HUES48 (cell line): Measurements from ENCODE around the gene REXO5.
"Not testable (repeated sequence)": the region's sequence is repeated elsewhere in the genome, so short reads cannot be mapped to it uniquely, and the experiment has no call there.

Source experiments
- H3K27ac ChIP-seq: one replicate; pipeline ENCODE4 v1.7.0; 2013; ENCODE audit warnings: low read depth, low read length, inconsistent platforms
- H3K27me3 ChIP-seq: 2 replicates; pipeline ENCODE4 v1.6.1; 2013; ENCODE audit warnings: mild to moderate bottlenecking, low read length; ENCODE audit not compliant: control insufficient read depth, insufficient read depth
- H3K36me3 ChIP-seq: 2 replicates; pipeline ENCODE4 v1.6.1; 2013; ENCODE audit warnings: low read length; ENCODE audit not compliant: control insufficient read depth, insufficient read depth
- H3K4me1 ChIP-seq: 2 replicates; pipeline ENCODE4 v1.6.1; 2013; ENCODE audit warnings: mild to moderate bottlenecking, low read length; ENCODE audit not compliant: control insufficient read depth, insufficient read depth
- H3K4me3 ChIP-seq: 2 replicates; pipeline ENCODE4 v1.5.1; 2013; ENCODE audit warnings: mild to moderate bottlenecking, low read depth, low read length
- H3K9ac ChIP-seq: 2 replicates; pipeline ENCODE4 v1.6.1; 2013; ENCODE audit warnings: mild to moderate bottlenecking, low read depth, low read length, moderate library complexity
- H3K9me3 ChIP-seq: 2 replicates; pipeline ENCODE4 v1.6.1; 2013; ENCODE audit warnings: low read length; ENCODE audit not compliant: control insufficient read depth, insufficient read depth

The REXO5 gene, protein sequence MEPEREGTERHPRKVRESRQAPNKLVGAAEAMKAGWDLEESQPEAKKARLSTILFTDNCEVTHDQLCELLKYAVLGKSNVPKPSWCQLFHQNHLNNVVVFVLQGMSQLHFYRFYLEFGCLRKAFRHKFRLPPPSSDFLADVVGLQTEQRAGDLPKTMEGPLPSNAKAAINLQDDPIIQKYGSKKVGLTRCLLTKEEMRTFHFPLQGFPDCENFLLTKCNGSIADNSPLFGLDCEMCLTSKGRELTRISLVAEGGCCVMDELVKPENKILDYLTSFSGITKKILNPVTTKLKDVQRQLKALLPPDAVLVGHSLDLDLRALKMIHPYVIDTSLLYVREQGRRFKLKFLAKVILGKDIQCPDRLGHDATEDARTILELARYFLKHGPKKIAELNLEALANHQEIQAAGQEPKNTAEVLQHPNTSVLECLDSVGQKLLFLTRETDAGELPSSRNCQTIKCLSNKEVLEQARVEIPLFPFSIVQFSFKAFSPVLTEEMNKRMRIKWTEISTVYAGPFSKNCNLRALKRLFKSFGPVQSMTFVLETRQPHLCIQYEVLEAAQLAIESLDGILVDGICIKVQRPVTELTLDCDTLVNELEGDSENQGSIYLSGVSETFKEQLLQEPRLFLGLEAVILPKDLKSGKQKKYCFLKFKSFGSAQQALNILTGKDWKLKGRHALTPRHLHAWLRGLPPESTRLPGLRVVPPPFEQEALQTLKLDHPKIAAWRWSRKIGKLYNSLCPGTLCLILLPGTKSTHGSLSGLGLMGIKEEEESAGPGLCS

DNA sequence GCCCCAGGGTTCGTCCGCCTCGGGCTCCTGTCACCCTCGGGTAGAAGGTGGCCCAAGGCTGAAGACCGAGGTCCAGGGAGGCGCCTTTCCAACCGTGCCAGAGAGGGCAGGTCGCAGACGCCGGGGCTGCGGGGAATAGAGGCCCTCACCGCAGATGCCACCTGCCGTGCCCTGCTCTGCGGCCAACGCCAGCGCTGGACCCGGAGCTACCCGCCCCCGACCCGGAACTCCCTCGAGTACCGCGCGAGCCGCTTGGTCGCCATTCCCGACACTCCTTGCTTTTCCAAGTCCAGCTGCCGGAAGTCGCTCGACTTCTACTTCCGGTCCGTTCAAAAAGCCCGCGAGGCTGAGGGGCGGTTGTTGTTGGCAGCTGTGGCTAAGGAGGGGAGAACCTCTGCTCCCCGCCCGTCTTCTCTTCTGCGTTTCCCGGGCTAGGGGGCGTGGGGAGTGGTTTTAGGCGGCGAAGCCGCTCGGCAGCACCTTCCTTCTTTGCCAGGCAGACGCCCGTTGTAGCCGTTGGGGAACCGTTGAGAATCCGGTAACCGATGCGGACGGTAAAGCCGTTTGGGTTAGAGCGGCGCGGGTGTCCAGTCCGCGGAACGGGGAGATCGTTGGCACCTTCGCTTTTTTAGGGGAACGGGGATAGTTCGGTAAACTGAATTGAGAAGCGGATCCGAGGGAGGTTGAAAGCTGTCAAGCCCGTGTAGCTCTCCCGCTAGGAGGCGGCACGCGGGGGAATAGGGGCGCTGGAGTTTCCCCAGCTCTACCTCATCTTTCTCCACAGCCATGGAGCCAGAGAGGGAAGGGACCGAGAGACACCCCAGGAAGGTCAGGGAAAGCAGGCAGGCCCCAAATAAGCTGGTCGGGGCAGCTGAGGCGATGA lies at the start of gene REXO5, which contains the start of gene ERI2:
Gene REXO5, plus strand, starts transcription at position 360 of the 883 bp plus-strand sequence. Its CDS starts 427 bp downstream, at position 787.
Gene ERI2, minus strand, starts transcription at position 305 of the 883 bp plus-strand sequence. Its CDS starts 42 bp downstream, at position 263.
- Histone ChIP-seq H3K4me1 (peaks cover 6% of the 10 kb centered on the region), H3K9me3 (no peaks in the 10 kb centered on the region), H3K36me3 (peaks cover 2% of the 10 kb centered on the region), H3K27ac (peak within 1 kb of the TSS; percentile 93), H3K9ac (peak within 1 kb of the TSS; percentile 75), H3K27me3 (no peaks in the 10 kb centered on the region), H3K4me3 (peak within 1 kb of the TSS; percentile 84)

DNA sequence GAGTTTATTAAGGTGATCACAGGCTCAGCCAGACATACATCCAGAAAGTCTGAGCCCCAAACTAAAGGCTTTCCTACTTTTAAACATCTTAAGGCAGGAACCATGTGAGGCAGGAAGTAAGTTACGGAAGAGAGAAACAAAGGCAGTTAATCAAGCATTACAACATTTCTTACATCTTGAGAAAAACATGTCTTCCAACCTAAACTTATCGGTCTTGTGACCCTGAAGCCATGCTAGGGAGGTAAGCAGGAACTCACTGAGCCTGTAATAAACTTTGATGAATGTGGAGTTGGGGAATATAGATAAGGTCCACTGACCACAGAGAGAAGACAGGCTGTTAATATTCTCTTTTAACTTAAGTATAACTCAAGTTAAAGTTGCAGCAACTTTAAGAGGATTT lies 46.0 kb upstream of the REXO5 start:
- H3K4me3 ChIP-seq = no peak overlapping the region
- H3K9ac ChIP-seq = no peak overlapping the region
- no peaks in the 10 kb centered on the region for H3K27me3 ChIP-seq
- no peaks in the 10 kb centered on the region for H3K9me3 ChIP-seq
- H3K4me1 ChIP-seq = peaks cover 3% of the 10 kb centered on the region; the same call in 1 of the 2 replicates
- H3K27ac ChIP-seq = no peak overlapping the region
- no peaks in the 10 kb centered on the region for H3K36me3 ChIP-seq

DNA sequence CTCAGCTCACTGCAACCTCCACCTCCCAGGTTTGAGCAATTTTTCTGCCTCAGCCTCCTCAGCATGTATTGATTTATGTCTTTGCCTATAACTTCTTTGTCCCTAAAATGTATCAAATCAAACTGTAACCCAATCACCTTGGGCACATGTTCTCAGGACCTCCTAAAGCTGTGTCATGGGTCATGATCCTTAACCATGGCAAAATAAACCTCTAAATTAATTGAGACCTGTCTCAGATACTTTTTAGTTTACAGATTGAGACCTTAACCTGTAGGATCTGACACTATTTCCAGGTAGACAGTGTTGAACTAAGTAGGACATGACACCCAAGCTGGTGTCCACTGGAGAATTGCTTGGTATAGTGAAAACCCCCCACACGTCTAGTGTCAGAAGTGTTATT lies 45.2 kb upstream of the REXO5 start:
- Histone ChIP-seq H3K36me3 (no peaks in the 10 kb centered on the region), H3K4me3 (no peak overlapping the region), H3K9me3 (no peaks in the 10 kb centered on the region), H3K9ac (no peak overlapping the region), H3K27me3 (no peaks in the 10 kb centered on the region), H3K4me1 (peaks cover 3% of the 10 kb centered on the region; the same call in 1 of the 2 replicates), H3K27ac (no peak overlapping the region)

DNA sequence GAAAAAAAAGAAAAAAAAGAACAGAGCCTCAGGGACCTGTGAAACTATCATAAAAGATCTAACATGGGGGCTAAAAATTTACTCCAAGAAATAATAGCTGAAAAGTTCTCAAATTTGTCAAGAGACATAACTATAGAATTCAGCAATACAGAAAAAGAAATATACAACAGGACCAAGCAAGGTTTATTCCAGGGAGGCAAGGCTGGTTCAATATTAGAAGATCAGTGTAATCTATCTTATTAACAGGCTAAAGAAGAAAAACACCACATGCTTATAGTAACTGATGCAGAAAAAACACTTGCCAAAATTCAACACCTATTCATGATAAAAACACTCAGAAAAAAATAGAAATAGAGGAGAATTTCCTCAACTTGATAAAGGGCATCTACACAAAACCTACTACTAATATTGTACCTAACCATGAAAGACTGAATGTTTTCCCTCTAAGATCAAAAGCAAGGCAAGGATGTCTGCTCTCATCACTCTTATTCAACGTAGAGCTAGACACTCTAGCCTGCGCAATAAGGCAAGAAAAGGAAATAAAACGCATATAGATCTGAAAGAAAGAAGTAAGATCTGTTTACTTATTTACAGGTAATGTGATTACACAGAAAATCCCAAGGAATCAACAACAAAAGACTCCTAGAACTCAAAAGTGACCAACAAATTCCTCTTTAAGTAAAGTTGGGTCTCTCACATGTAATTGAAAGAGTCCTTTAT lies 43.8 kb upstream of the REXO5 start:
- Histone ChIP-seq H3K4me3 (no peak overlapping the region), H3K27ac (no peak overlapping the region)

DNA sequence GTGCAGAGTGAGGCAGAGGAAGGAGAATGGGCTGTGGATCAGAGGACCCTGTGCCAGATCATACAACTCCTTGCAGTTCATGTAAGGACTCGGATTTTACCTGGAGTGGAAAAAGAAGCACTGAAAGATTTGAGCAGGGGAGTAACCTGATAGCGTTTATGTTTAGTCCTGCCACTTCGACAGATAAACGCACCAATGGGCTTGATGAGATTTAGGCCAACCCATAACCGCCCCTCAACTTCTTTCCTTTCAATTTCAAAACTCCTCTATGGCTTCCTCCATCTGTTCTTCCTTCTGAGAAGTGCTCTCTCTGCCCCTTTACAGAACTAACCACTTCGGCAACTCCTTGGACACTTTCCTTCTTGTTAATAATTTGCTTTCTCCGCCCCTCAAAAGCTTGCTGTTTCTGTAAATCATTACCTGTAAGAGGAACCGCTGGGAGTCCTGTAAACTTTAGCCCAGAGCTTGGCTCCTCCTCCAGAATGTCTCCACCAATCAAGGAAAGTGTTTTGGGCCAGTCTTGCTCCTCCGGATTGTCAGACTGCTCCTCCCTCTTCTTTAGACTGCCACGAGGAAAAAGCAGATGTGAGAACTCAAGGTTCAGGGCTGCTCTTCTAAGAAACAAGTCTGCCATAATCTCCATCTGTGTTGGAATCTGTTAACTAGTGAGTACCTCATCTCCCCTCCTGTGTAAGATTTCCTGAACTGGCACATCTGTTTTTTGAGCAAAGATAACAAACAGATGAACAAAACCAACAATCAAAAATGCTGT lies 42.7 kb upstream of the REXO5 start, which contains the start of gene ACSM3:
Gene ACSM3, plus strand, starts transcription at position 554 of the 772 bp plus-strand sequence. CDS start 6,021 bp downstream, outside the sequence.
- H3K9ac ChIP-seq = no peak within 1 kb of the TSS
- H3K27me3 ChIP-seq = no peaks in the 10 kb centered on the region
- no peak within 1 kb of the TSS for H3K27ac ChIP-seq
- H3K4me1 ChIP-seq = peaks cover 3% of the 10 kb centered on the region; the same call in 1 of the 2 replicates
- H3K36me3 ChIP-seq = no peaks in the 10 kb centered on the region
- no peaks in the 10 kb centered on the region for H3K9me3 ChIP-seq
- H3K4me3 ChIP-seq = peak within 1 kb of the TSS; percentile 72

More for the DNA sequence above, 43.8 kb upstream of the REXO5 start:
- Histone ChIP-seq H3K9ac (no peak overlapping the region), H3K36me3 (no peaks in the 10 kb centered on the region), H3K27me3 (no peaks in the 10 kb centered on the region), H3K9me3 (no peaks in the 10 kb centered on the region), H3K4me1 (peaks cover 3% of the 10 kb centered on the region; the same call in 1 of the 2 replicates)

DNA sequence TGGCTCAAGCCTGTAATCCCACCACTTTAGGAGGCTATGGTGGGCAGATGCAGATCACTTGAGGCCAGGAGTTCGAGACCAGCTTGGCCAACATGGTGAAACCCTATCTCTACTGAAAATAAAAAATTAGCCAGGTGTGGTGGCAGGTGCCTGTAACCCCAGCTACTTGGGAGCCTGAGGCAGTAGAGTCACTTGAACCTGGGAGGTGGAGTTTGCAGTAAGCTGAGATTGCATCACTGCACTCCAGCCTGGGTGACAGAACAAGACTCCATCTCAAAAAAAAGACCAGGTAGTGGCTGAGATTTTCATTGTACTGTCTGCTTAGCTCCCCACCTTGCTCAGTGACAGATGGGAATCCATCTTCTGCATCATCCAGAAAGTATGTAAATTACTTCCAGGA lies 41.9 kb upstream of the REXO5 start:
- not testable (repeated sequence) for H3K27me3 ChIP-seq, H3K9ac ChIP-seq, H3K9me3 ChIP-seq, H3K27ac ChIP-seq, H3K36me3 ChIP-seq, H3K4me1 ChIP-seq, H3K4me3 ChIP-seq

DNA sequence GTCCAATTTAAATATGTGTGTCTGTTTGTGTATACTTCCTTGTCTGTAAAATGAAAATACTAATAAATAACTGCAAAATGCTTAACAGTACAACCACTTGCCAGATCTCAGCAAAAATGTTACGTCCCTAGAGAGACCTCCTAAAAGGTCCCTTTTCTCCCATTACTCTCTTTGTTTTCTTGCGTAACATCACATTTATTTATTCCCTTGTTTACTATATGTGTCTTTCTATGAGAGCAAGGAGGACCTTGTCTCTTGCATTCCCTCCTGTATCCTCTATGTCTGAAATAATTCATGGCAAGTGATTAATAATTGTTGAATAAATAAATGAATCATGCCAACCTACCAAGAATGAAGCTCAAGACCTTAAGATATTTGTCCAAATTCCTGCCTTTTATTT lies 40.6 kb upstream of the REXO5 start:
- no peaks in the 10 kb centered on the region for H3K36me3 ChIP-seq
- H3K27me3 ChIP-seq = no peaks in the 10 kb centered on the region
- no peak overlapping the region for H3K4me3 ChIP-seq
- no peak overlapping the region for H3K9ac ChIP-seq
- H3K4me1 ChIP-seq = peaks cover 3% of the 10 kb centered on the region; the same call in 1 of the 2 replicates
- no peak overlapping the region for H3K27ac ChIP-seq
- no peaks in the 10 kb centered on the region for H3K9me3 ChIP-seq

DNA sequence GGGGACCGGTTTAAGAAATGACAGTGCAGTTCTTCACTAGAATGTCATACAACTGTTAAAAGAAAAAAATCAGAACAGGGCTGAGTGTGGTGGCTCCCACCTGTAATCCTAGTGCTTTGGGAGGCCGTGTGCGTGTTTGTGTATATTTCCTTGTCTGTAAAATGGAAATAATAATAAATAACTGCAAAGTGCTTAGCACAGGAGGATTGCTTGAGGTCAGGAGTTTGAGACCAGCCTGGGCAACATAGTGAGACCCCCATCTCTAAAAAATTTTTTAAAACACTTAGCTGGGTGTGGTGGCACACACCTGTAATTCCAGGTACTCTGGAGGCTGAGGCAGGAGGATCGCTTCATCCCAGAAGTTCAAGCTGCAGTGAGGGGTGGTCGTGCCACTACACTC lies 40.0 kb upstream of the REXO5 start:
- H3K9me3 ChIP-seq = no peaks in the 10 kb centered on the region
- no peak overlapping the region for H3K27ac ChIP-seq
- H3K9ac ChIP-seq = no peak overlapping the region
- no peak overlapping the region for H3K4me3 ChIP-seq
- no peaks in the 10 kb centered on the region for H3K27me3 ChIP-seq
- H3K36me3 ChIP-seq = no peaks in the 10 kb centered on the region
- H3K4me1 ChIP-seq = peaks cover 3% of the 10 kb centered on the region; the same call in 1 of the 2 replicates

DNA sequence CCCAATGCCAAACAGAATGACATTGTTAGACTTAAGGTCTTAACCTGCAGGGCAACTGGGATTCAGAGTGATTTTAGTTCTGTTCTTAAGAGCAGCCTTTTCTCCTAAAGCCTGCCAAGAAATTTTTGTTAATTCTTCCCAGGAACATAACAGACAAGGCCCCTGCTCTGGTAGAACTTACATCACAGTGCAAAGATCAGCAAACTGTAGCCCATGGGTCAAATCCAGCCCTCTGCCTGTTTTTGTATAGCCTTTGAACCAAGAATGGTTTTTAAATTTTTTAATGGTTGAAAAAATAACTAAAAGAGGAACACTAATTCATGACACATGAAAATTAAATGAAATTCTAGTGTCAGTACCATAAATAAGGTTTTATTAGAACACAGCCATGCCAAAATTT lies 38.8 kb upstream of the REXO5 start:
- no peak overlapping the region for H3K9ac ChIP-seq

More for the DNA sequence above, 38.8 kb upstream of the REXO5 start:
- Histone ChIP-seq H3K27ac (no peak overlapping the region), H3K4me3 (no peak overlapping the region), H3K27me3 (no peaks in the 10 kb centered on the region), H3K9me3 (no peaks in the 10 kb centered on the region), H3K4me1 (peaks cover 3% of the 10 kb centered on the region; the same call in 1 of the 2 replicates), H3K36me3 (no peaks in the 10 kb centered on the region)
